Endothelial cell of umbilical vein (primary cell): ENCODE measurements around the gene FZD2. TPM values are rescaled to one million over a fixed set of nuclear protein-coding genes. Genes with fewer than 3 reads are reported as not detected.

Experiments used
- BruUV-seq: library from RNA; stranded (reverse); fragments of 400-500 nt; replicated peaks from 2 replicates; lab custom pipeline; 2021; lab: Mats Ljungman, UMichigan
- CTCF ChIA-PET: fragments of 300-600, 350-600 bp; sonication (Branson Sonifier 250); formaldehyde crosslinking; loops from one replicate; lab custom pipeline; 2021; ENCODE audit warnings: antibody characterized with exemption, inconsistent platforms; lab: Charles Lee
- POLR2A ChIA-PET: fragments of 300-600, 350-600 bp; sonication (Branson Sonifier 250); formaldehyde crosslinking; loops from one replicate; lab custom pipeline; 2021; ENCODE audit warnings: antibody characterized with exemption, inconsistent platforms; lab: Charles Lee
- DNase-seq: peaks from one replicate; pipeline ENCODE4 v3.0.0-alpha.2; 2011; ENCODE audit warnings: low read depth, low spot score
- FAIRE-seq: peaks from 2 replicates; lab custom pipeline; 2011; peaks lifted over from hg19 to GRCh38; lab: Jason Lieb, UNC
- H2AFZ ChIP-seq: 2 replicates; pipeline ENCODE4 v1.6.0; 2012; ENCODE audit warnings: low read depth, low read length, control low read depth, inconsistent platforms
- H3K27ac ChIP-seq: 2 replicates; pipeline ENCODE4 v1.5.1; 2011; ENCODE audit warnings: low read depth, mild to moderate bottlenecking, control low read depth, low read length, moderate library complexity; ENCODE audit not compliant: insufficient read depth
- H3K27me3 ChIP-seq, 2 experiments: 2 replicates each; pipeline versions ENCODE4 v1.6.0 to v1.6.1; 2011; ENCODE audit warnings: low read length in 2 of 2, mixed read lengths in 1 of 2; ENCODE audit not compliant: control insufficient read depth in 2 of 2, insufficient read depth in 2 of 2
- H3K36me3 ChIP-seq, 2 experiments: 2 replicates in 1 of 2; 3 replicates in 1 of 2; pipeline ENCODE4 v1.5.1; 2011; ENCODE audit warnings: low read length in 2 of 2, mild to moderate bottlenecking in 1 of 2, moderate library complexity in 1 of 2; ENCODE audit not compliant: control insufficient read depth in 2 of 2, insufficient read depth in 2 of 2; ENCODE audit errors: extremely low read depth in 1 of 2
- H3K4me1 ChIP-seq: 3 replicates; pipeline ENCODE4 v1.5.1; 2011; ENCODE audit warnings: mild to moderate bottlenecking, low read length; ENCODE audit not compliant: control insufficient read depth, insufficient read depth; ENCODE audit errors: extremely low read depth
- H3K4me2 ChIP-seq: 2 replicates; pipeline ENCODE4 v1.6.1; 2011; ENCODE audit warnings: low read length, control low read depth, mixed read lengths; ENCODE audit not compliant: insufficient read depth
- H3K4me3 ChIP-seq, 3 experiments: fragments of 200-600 bp in 1 of 3; sonication (generic), shearing (Covaris generic) in 1 of 3; replicated peaks in 1 of 3; 2 replicates each; pipeline ENCODE4 v1.5.1; 2011 to 2016; ENCODE audit warnings: control low read depth in 3 of 3, low read length in 3 of 3, mild to moderate bottlenecking in 2 of 3, inconsistent platforms in 1 of 3, low read depth in 1 of 3, moderate library complexity in 1 of 3; ENCODE audit not compliant: insufficient read depth in 1 of 3
- H3K79me2 ChIP-seq: 2 replicates; pipeline ENCODE4 v1.6.0; 2012; ENCODE audit warnings: low read length, inconsistent platforms; ENCODE audit not compliant: control insufficient read depth, insufficient read depth
- H3K9ac ChIP-seq: replicated peaks from 2 replicates; pipeline ENCODE3; 2011; ENCODE audit warnings: low read length, control low read depth; ENCODE audit not compliant: insufficient read depth; ENCODE audit errors: extremely low read depth
- H3K9me1 ChIP-seq: replicated peaks from 3 replicates; pipeline ENCODE4 v1.6.0; 2011; ENCODE audit warnings: mild to moderate bottlenecking, low read length; ENCODE audit not compliant: control insufficient read depth, insufficient read depth; ENCODE audit errors: extremely low read depth
- H3K9me3 ChIP-seq: replicated peaks from 2 replicates; pipeline ENCODE4 v1.5.1; 2012; ENCODE audit warnings: low read length, inconsistent platforms; ENCODE audit not compliant: control insufficient read depth, insufficient read depth
- H4K20me1 ChIP-seq: replicated peaks from 2 replicates; pipeline ENCODE3; 2011; ENCODE audit warnings: mild to moderate bottlenecking, low read length; ENCODE audit not compliant: control insufficient read depth, insufficient read depth; ENCODE audit errors: extremely low read depth
- CTCF ChIP-seq, 2 donors: IDR thresholded peaks; 1 replicate in 1 of 2; 2 replicates in 1 of 2; pipeline ENCODE4 v1.5.1; 2011; ENCODE audit warnings: low read length in 2 of 2, mild to moderate bottlenecking in 2 of 2, moderate library complexity in 2 of 2, control low read depth in 1 of 2, inconsistent platforms in 1 of 2, low read depth in 1 of 2; ENCODE audit not compliant: insufficient read depth in 1 of 2; ENCODE audit errors: extremely low read depth in 1 of 2
- FOS ChIP-seq: IDR thresholded peaks from 2 replicates; pipeline ENCODE4 v1.6.1; 2011; ENCODE audit warnings: mild to moderate bottlenecking, low read length, moderate library complexity, borderline replicate concordance; ENCODE audit not compliant: insufficient read depth
- GATA2 ChIP-seq: IDR thresholded peaks from 2 replicates; pipeline ENCODE4 v1.7.0; 2011; ENCODE audit warnings: low read depth, mild to moderate bottlenecking, moderate library complexity, mixed read lengths, low read length; ENCODE audit not compliant: insufficient read length, insufficient read depth
- JUN ChIP-seq: IDR thresholded peaks from 2 replicates; pipeline ENCODE4 v1.6.1; 2011; ENCODE audit warnings: borderline replicate concordance, low read depth; ENCODE audit not compliant: insufficient read length, insufficient read depth
- MYC ChIP-seq: IDR thresholded peaks from one replicate; pipeline ENCODE4 v1.6.1; 2011; ENCODE audit warnings: mild to moderate bottlenecking, low read depth, low read length
- POLR2AphosphoS5 ChIP-seq: IDR thresholded peaks from 2 replicates; pipeline ENCODE4 v1.6.1; 2012; ENCODE audit warnings: low read depth, mild to moderate bottlenecking, control low read depth, low read length, moderate library complexity; ENCODE audit not compliant: insufficient read depth
- dilution Hi-C: fragments of 300-500 bp; cut with MboI; formaldehyde crosslinking; loops from one replicate; pipeline ENCODE4 v1.15.0; 2019; ENCODE audit warnings: low sequenced_read_pairs; ENCODE audit not compliant: extremely low pct_ligation_motif_present
- intact Hi-C: fragments of 100-400 bp; cut with micrococcal nuclease; formaldehyde crosslinking; loops from one replicate; pipeline ENCODE4 v1.10.0; 2022
- polyA plus RNA-seq, 4 experiments: library from polyadenylated mRNA; depleted of rRNA in 3 of 4; stranded (reverse) in 3 of 4; unstranded in 1 of 4; fragments of >200 nt; gene quantifications; 2 replicates each; pipeline versions ENCODE4 v1.2.1 to v1.2.3, GENCODE V29; 2011 to 2012; ENCODE audit warnings: missing spikeins in 1 of 4
- total RNA-seq: library from RNA; stranded (reverse); gene quantifications from 2 replicates; pipeline ENCODE4 v1.2.3, GENCODE V29; 2021

The FZD2 gene
- total and polyA plus RNA-seq, 2 donors (not counting 3 experiments of a cell fraction or from before 2014, with no cell fraction given) = 5.8 to 14.0 TPM

DNA sequence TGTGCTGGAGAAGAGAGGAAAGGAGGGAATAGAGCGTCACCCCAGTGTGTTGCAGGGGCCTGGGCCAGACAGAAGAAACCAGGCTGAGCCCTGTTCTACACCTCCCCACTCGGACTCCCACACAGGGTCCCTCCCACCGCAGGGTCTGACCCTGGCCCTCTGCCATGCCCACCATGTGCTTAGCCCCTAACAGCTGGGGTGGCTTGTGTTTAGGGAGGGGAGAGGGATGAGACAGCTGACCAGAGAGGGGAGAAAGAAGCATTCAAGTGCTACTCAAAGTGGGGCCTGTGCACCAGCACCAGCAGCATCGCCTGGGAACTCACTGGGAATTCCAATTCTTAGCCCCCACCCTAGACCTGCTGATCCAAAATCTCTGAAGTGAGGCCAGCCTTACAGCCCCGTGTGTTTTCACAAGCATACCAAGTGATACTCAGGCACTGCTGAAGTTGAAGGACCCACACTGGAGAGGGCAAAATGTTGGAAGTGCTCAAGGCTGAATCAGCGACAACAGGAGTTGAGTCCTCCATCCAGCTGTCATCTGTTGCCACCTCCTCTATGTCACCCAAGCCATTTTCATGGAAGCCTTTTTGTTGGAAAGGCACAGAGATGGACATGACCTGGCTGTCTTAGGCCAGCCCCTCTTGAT is 47.0 kb downstream of the FZD2 start:
- no peaks in the 10 kb centered on the region for H3K9me1 ChIP-seq
- TF ChIP-seq CTCF (IDR thresholded peaks at IDR 0.05; ENCODE audit: extremely low read depth in 1 of 2, insufficient read depth in 1 of 2, low read depth in 1 of 2, low read length in 2 of 2) = no peak
- TF ChIP-seq GATA2 = no peak
- no peak for TF ChIP-seq JUN
- TF ChIP-seq POLR2AphosphoS5 = no peak
- TF ChIP-seq FOS = no peak
- no peak for TF ChIP-seq MYC
- H3K27ac ChIP-seq = no peak overlapping the region
- POLR2A ChIA-PET = no interaction called here
- BruUV-seq = no TSS peak
- no peaks in the 10 kb centered on the region for H3K79me2 ChIP-seq
- CTCF ChIA-PET = no interaction called here
- no peaks in the 10 kb centered on the region for H3K9me3 ChIP-seq
- DNase-seq = no peak
- no peaks in the 10 kb centered on the region for H3K27me3 ChIP-seq
- H3K4me1 ChIP-seq = peaks cover 16% of the 10 kb centered on the region
- H3K9ac ChIP-seq = no peak overlapping the region
- no peaks in the 10 kb centered on the region for H4K20me1 ChIP-seq
- intact Hi-C loops (no loop called here), dilution Hi-C loops (no loop called here)
- FAIRE-seq = no peak
- H3K36me3 ChIP-seq = no peaks in the 10 kb centered on the region
- H2AFZ ChIP-seq = no peak overlapping the region
- no peak overlapping the region for H3K4me3 ChIP-seq
- no peak overlapping the region for H3K4me2 ChIP-seq
